Endothelial cell of umbilical vein (primary cell): Measurements from ENCODE around the gene ICA1L.

ENCODE experiments used
- CTCF ChIP-seq, 2 donors: IDR thresholded peaks; 1 replicate in 1 of 2; 2 replicates in 1 of 2; pipeline ENCODE4 v1.5.1; 2011; ENCODE audit warnings: low read length in 2 of 2, mild to moderate bottlenecking in 2 of 2, moderate library complexity in 2 of 2, control low read depth in 1 of 2, inconsistent platforms in 1 of 2, low read depth in 1 of 2; ENCODE audit not compliant: insufficient read depth in 1 of 2; ENCODE audit errors: extremely low read depth in 1 of 2
- EZH2 ChIP-seq: IDR thresholded peaks from 2 replicates; pipeline ENCODE4 v1.6.1; 2012; ENCODE audit warnings: borderline replicate concordance, low read depth, mild to moderate bottlenecking, moderate library complexity, low read length, inconsistent platforms; ENCODE audit not compliant: severe bottlenecking
- JUN ChIP-seq: IDR thresholded peaks from 2 replicates; pipeline ENCODE4 v1.6.1; 2011; ENCODE audit warnings: borderline replicate concordance, low read depth; ENCODE audit not compliant: insufficient read length, insufficient read depth
- MAX ChIP-seq: IDR thresholded peaks from 2 replicates; pipeline ENCODE4 v1.6.1; 2011; ENCODE audit not compliant: insufficient read depth, insufficient read length
- MYC ChIP-seq: IDR thresholded peaks from one replicate; pipeline ENCODE4 v1.6.1; 2011; ENCODE audit warnings: mild to moderate bottlenecking, low read depth, low read length
- POLR2A ChIP-seq: IDR thresholded peaks from 2 replicates; pipeline ENCODE4 v1.6.1; 2012; ENCODE audit warnings: low read depth, mild to moderate bottlenecking, control low read depth, low read length
- POLR2AphosphoS5 ChIP-seq: IDR thresholded peaks from 2 replicates; pipeline ENCODE4 v1.6.1; 2012; ENCODE audit warnings: low read depth, mild to moderate bottlenecking, control low read depth, low read length, moderate library complexity; ENCODE audit not compliant: insufficient read depth

GRCh38 chr2:202918860-202919259 lies 47.3 kb upstream of the ICA1L start:
- no peak for TF ChIP-seq CTCF (IDR thresholded peaks at IDR 0.05; ENCODE audit: extremely low read depth in 1 of 2, insufficient read depth in 1 of 2, low read depth in 1 of 2, low read length in 2 of 2)
- no peak for TF ChIP-seq JUN
- no peak for TF ChIP-seq MAX
- TF ChIP-seq POLR2A = no peak
- TF ChIP-seq EZH2 = no peak
- TF ChIP-seq POLR2AphosphoS5 = no peak
- TF ChIP-seq MYC = no peak
